Suprapubic skin (tissue), 3 donors: Measurements from ENCODE around the gene GRID1.

ENCODE experiments used
- CTCF ChIP-seq, 2 donors: fragments of 200-600 bp in 1 of 2; fragments of 450-650 bp in 1 of 2; sonication (generic) in 1 of 2; IDR thresholded peaks; one replicate each; pipeline ENCODE4 v1.5.1; 2016 to 2019; ENCODE audit warnings: antibody characterized with exemption in 2 of 2, mild to moderate bottlenecking in 1 of 2, moderate library complexity in 1 of 2
- POLR2A ChIP-seq, 2 donors: fragments of 450-650 bp; IDR thresholded peaks; one replicate each; pipeline ENCODE4 v1.6.1; 2017; ENCODE audit warnings: antibody characterized with exemption in 2 of 2, mild to moderate bottlenecking in 2 of 2, moderate library complexity in 2 of 2

GRCh38 chr10:86281396-86281795 lies 85.2 kb downstream of the GRID1 start:
- no peak for TF ChIP-seq POLR2A (IDR thresholded peaks at IDR 0.05)
- no peak for TF ChIP-seq CTCF (IDR thresholded peaks at IDR 0.05)
